Kidney glomerular epithelial cell (primary cell): ENCODE results near the gene ABCF3.

Source experiments
- DNase-seq: peaks from one replicate; lab custom pipeline; 2025; lab: John Stamatoyannopoulos, UW

Gene ABCF3

GRCh38 chr3:184233127-184233843 lies 47.3 kb downstream of the ABCF3 start:
- DNase-seq: no peak

DNA sequence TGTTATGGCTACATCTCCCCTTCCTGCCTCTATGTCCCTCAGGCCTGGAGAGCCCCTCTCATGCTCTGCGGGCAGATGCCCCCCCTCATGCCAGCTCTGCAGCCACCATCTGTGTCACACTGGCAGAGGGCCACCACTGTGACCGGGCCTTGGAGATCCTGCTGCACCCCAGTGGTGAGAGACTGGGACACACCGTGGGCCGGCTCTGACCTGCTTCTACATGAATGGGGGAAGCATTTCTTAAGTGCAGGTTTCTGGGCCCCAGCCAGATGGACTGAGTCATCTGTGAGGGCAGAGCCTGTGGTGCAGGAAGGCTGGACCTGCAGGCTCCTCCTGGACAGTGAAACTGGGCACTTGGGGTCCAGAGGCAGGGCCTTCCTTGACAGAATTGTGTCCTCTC lies 48.2 kb downstream of the ABCF3 start:
- DNase-seq: peak; percentile 69

GRCh38 chr3:184234671-184235380 lies 48.8 kb downstream of the ABCF3 start:
- no peak for DNase-seq

DNA sequence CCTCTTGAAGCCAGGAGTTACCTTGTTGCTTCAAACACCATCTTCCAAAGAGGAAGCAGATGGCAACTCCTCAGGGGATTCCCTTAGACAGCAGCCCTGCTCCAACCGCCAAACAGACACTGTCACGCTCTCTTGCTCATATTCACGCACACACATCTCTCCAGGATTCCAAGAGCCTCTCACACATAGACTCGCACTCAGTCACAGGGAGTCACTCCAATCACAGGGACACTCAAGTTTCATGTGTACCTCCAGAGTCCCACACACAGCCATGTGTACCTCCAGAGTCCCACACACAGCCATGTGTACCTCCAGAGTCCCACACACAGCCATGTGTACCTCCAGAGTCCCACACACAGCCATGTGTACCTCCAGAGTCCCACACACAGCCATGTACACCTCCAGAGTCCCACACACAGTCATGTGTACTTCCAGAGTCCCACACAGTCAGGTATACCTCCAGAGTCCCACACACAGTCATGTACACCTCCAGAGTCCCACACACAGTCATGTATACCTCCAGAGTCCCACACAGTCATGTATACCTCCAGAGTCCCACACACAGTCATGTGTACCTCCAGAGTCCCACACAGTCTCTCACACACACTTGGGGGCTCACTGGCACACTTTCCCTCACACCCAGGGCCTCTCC lies 49.5 kb downstream of the ABCF3 start:
- no peak for DNase-seq

- DNase-seq: no peak
Observed at GRCh38 chr3:184236033-184236410, 50.0 kb downstream of the ABCF3 start.

GRCh38 chr3:184236636-184237035 lies 50.6 kb downstream of the ABCF3 start:
- DNase-seq: no peak

DNA sequence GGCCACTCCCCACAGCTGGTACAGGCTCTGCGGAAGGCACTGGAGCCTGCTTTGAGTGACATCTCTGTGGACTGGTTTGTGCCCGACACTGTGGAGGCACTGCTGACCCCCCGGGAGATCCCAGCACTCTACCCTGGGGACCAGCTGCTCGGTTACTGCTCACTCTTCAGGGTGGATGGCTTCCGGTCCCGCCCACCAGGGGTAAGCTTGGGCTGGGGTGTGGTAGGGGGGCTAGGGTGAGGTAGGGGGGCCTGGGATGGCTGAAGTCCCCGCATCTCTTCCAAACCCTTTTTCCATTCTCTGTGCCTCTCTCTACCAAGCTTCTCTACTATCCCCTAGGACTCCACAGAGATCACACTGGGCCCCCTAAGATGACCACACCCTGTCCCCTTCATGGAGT lies 51.2 kb downstream of the ABCF3 start:
- no peak for DNase-seq

DNA sequence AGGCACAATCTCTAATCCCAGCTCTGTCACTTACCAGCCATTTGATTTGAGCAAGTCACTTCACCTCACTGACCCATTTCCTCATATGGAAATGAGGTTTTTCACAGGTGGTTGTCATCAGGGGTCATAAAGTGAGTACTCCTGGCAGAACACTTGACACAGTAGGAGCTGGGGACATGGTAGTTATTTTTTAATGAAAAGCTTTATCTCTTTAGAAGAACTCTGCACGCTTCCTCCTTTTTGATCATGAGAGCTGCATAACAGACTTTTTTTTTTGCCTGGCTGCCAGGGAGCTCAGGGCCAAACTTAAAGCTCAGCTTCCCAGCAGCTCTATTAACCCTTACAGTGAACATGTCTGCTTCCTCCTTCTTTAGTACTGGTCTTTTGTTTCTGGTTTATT lies 51.8 kb downstream of the ABCF3 start:
- DNase-seq: no peak

DNA sequence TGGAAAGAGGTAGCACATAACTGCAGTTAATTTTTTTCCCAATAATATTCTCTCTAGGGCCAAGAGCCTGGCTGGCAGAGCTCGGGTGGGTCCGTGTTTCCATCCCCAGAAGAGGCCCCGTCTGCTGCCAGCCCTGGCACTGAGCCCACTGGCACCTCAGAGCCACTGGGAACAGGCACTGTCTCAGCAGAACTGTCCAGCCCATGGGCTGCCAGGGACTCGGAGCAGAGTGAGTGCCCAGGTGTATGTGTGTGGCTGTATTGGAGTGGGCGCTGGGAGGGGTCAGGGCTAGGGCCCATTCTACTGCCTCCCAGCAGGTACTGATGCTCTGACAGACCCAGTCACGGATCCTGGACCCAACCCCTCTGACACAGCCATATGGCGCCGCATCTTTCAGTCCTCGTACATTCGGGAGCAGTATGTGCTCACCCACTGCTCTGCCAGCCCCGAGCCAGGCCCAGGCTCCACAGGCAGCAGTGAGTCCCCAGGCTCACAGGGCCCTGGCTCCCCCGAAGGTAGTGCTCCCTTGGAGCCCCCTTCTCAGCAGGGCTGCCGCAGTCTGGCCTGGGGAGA lies 52.3 kb downstream of the ABCF3 start:
- DNase-seq: no peak

DNA sequence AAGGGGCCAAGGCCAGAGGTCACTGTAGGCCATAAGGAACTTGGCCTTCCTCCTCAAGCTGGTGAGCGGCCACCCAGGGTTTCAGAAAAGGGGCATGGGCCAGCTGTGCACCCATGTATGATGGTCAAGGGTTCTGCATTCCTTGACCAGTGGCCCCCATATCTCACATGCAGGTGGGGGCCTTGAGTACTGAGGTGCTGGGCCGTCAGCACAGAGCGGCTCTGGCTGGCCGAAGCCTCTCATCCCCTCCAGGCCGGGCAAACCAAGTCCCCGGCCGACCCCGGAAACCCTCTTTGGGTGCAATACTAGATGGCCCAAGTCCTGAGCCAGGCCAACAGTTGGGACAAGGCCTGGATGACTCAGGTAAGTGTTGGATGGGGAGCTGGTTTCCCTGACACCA lies 53.2 kb downstream of the ABCF3 start:
- DNase-seq: no peak

GRCh38 chr3:184239708-184240107 lies 53.7 kb downstream of the ABCF3 start:
- DNase-seq: no peak

GRCh38 chr3:184240384-184241140 lies 54.6 kb downstream of the ABCF3 start:
- no peak for DNase-seq

DNA sequence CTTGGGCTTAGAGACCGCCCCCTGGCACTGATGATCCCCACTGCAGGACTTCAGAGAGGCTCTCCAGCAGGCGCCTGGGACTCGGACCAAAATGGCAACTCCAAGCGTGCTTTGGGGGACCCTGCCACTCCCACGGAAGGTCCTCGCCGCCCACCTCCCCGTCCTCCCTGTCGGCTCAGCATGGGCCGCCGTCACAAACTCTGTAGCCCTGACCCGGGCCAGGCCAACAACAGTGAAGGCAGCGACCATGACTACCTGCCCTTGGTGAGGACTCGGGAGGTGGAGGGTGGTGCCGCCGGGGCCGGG lies 55.1 kb downstream of the ABCF3 start:
- DNase-seq: no peak

DNA sequence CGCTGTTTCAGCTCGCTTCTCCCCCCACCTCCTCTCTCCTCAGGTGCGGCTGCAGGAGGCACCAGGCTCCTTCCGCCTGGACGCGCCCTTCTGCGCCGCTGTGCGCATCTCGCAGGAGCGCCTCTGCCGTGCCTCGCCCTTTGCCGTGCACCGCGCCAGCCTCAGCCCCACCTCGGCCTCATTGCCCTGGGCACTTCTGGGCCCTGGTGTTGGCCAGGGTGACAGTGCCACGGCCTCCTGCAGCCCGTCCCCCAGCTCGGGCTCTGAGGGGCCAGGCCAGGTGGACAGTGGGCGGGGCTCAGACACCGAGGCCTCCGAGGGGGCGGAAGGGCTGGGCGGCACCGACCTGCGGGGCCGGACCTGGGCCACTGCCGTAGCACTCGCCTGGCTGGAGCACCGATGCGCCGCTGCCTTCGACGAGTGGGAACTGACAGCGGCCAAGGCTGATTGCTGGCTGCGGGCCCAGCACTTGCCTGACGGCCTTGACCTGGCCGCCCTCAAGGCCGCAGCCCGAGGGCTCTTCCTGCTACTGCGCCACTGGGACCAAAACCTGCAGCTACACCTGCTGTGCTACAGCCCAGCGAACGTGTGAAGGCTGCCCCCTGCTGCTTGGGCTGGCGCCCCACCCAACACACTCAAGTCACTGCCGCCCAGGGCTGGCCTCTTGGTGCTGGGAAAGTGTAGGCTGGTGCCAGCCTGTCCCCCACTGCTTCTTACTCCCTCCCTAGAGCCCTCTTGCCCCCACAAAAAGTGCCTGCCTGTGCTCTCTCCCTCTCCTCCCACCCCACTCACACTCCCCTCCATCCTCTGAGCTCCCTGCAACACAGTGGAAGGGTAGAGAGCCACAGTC lies 55.7 kb downstream of the ABCF3 start:
- peak; percentile 14 for DNase-seq

DNA sequence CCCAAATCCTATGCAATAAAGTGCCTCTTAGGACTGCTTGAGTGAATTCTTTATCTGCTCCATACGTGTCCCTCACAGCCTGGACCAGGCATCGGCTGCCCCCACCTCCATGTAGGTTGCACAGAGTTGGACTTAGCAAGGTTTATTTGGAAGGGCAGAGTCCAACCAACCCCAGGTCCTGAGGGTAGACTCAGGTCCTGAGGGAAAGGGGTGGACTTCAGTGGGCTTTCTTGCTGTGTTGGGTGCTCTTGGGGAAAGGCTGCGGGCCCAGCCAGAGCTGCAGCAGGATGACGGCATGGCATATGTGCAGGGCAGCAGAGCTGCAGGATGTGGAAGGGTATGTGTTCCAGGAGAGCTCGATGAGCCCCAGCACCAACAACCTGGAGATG lies 56.3 kb downstream of the ABCF3 start:
- no peak for DNase-seq
